H7 (cell line): ENCODE results near the gene THAP6. TPM values are rescaled to one million over a fixed set of nuclear protein-coding genes. Genes with fewer than 3 reads are reported as not detected.
"Not testable (repeated sequence)": the region's sequence is repeated elsewhere in the genome, so short reads cannot be mapped to it uniquely, and the experiment has no call there.

ENCODE experiments used
- DNase-seq: peaks from one replicate; pipeline ENCODE4 v3.0.0; 2012
- H3K27me3 ChIP-seq: 2 replicates; pipeline ENCODE4 v1.6.0; 2011; ENCODE audit warnings: mild to moderate bottlenecking, low read length; ENCODE audit not compliant: control insufficient read depth, insufficient read depth
- H3K36me3 ChIP-seq: replicated peaks from 2 replicates; pipeline ENCODE4 v1.5.1; 2011; ENCODE audit warnings: low read length; ENCODE audit not compliant: control insufficient read depth, insufficient read depth
- H3K4me3 ChIP-seq: 2 replicates; pipeline ENCODE4 v1.5.1; 2011; ENCODE audit warnings: low read depth, mild to moderate bottlenecking, control low read depth, low read length, moderate library complexity; ENCODE audit not compliant: insufficient read depth
- total RNA-seq: library from RNA; depleted of rRNA; stranded (reverse); fragments of >200 nt; shearing (Covaris generic); gene quantifications from 2 replicates; pipeline ENCODE4 v1.2.3, GENCODE V29; 2014

The THAP6 gene
- total RNA-seq, 1 experiment from 2014 or later, result 8.2 TPM

DNA sequence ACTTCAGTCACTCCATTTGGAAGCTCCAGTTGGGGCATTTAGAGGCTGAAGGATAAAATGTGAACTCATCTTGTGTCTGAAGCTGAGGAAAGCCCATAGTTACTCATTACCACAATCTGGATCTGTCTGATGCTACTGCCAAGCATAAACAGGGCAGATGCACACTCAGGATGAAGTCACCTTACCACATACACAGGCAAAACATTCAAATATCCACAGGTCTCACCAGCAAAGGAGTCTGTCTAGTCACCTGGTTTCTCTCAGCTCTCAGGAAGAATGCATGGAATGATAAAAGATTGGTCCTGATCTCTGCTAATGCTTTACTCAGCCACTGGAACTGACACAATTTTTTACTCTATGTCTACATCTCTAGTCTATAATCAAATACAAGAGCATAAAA, 28.6 kb downstream of the THAP6 start:
- H3K4me3 ChIP-seq, result no peak overlapping the region
- no peaks in the 10 kb centered on the region for H3K36me3 ChIP-seq
- H3K27me3 ChIP-seq, result no peaks in the 10 kb centered on the region
- no peak for DNase-seq

GRCh38 chr4:75544220-75544619, 29.9 kb downstream of the THAP6 start:
- H3K4me3 ChIP-seq, H3K36me3 ChIP-seq, H3K27me3 ChIP-seq, DNase-seq: not testable (repeated sequence)

DNA sequence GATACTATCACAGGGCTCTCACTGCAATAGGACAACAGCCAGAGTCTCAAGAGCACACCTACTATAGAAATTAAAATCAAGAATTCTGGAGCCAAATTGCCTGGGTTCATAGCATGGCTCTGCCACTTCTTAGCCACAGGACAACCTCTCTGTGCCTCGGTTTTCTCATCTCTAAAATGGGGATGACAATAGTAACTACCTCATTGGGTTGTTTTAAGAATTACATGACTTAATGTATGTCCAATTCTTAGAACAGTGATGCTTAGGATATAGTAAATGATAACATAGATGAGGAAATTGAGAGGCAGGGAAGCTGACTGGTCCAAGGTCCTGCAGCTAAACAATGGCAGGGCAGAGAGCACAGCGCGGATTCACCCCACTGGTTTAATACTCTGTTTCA, 30.6 kb downstream of the THAP6 start:
- no peak for DNase-seq
- Histone ChIP-seq H3K36me3 (no peaks in the 10 kb centered on the region), H3K27me3 (no peaks in the 10 kb centered on the region), H3K4me3 (no peak overlapping the region)

DNA sequence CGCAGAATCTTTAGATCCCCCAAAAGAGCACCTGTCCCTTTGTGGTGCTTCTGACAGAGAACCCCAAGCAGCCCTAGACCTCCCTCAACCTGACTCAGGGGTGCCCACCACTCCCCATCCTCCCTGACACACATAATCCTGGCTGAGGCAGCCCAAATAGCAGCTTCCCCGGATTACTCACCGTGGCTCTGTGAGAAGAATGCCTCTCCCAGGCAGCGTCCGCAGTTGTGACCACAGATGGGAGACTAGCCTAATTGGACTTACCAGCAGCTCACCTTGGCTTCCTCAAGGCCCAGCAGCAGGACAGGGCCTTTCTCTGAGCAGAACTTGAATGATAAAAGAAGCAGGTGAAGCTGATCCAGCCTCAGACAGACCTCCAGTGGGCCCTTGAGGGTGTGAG, 31.3 kb downstream of the THAP6 start:
- no peak for DNase-seq
- no peaks in the 10 kb centered on the region for H3K27me3 ChIP-seq

GRCh38 chr4:75547647-75548387, 33.5 kb downstream of the THAP6 start:
- Histone ChIP-seq H3K27me3 (no peaks in the 10 kb centered on the region), H3K4me3 (no peak overlapping the region), H3K36me3 (no peaks in the 10 kb centered on the region)
- no peak for DNase-seq

More for the DNA sequence above, 31.3 kb downstream of the THAP6 start:
- H3K36me3 ChIP-seq, result no peaks in the 10 kb centered on the region
- H3K4me3 ChIP-seq, result no peak overlapping the region

DNA sequence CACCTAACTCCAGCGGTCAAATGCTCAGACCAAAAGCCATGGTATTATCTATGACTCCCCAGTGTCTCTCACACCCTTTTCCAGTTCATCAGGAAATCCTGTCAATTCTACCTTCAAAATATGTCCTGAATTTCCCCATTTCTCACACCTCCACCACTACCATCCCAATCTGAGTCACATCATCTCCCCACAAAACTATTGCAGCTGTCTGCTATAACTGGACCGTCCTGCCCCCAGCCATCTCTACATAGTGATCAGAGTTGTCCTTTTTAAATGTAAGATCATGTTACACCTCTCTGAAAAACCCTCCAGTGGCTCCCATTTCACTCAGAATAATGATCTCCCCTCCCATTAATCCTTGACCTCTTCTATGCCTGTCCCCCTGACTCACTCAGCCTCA, 34.7 kb downstream of the THAP6 start:
- Histone ChIP-seq H3K36me3 (no peaks in the 10 kb centered on the region), H3K27me3 (no peaks in the 10 kb centered on the region), H3K4me3 (no peak overlapping the region)
- DNase-seq, result no peak

- no peaks in the 10 kb centered on the region for H3K36me3 ChIP-seq
- no peak for DNase-seq
- H3K27me3 ChIP-seq, result no peaks in the 10 kb centered on the region
- no peak overlapping the region for H3K4me3 ChIP-seq
Measured at GRCh38 chr4:75552452-75552851, 38.2 kb downstream of the THAP6 start.

DNA sequence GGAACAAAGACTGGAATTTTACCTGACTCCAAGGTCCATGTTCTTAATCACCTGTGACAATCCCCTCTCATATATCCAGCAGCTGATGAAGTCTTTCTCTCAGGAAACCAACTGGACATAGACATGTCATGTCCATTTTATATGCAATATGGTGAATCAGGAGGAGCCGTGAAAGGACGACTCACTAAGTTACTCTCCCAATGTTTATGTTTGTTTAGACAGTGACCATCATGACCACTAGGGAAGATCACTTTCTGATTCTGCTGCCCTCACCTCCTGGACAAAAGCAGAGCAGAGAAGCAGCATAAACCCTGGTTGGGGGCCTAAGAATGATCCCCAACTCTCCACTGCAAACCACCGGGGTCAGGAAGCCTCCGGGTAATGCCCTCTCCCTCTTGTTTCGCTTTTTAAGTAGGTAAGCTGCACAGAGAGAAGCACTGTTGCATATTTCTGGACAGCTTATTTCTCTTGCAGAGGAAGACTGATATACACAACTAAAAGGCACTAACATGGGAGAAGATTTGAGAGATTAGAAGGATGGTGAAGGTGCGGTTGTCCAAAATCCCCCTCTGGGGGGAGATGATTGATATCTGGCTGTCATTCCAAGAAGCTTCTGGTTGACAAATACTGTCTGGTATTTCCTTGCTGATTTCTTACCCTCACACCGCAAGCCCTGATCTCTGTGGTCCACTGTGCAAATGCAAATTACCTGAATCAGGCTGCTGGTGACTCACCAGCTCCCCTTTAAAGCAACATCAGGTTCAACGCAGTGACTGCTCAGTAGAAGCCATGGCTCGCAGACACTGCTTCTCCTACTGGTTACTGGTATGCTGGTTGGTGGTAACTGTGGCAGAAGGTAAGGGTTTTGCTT, 41.3 kb downstream of the THAP6 start, which contains the start of gene ODAPH:
Gene ODAPH, plus strand, starts transcription at position 773 of the 871 bp plus-strand sequence. Its CDS starts 17 bp downstream, at position 790.
- Histone ChIP-seq H3K36me3 (no peaks in the 10 kb centered on the region), H3K27me3 (no peaks in the 10 kb centered on the region), H3K4me3 (no peak within 1 kb of the TSS)
- peak; percentile 35 for DNase-seq

- H3K4me3 ChIP-seq, result no peak overlapping the region
- no peak for DNase-seq
- H3K36me3 ChIP-seq, result no peaks in the 10 kb centered on the region
- no peaks in the 10 kb centered on the region for H3K27me3 ChIP-seq
Measured at GRCh38 chr4:75557696-75558095, 43.4 kb downstream of the THAP6 start.

- no peaks in the 10 kb centered on the region for H3K27me3 ChIP-seq
- H3K36me3 ChIP-seq, result no peaks in the 10 kb centered on the region
- peak; percentile 54 for DNase-seq
- H3K4me3 ChIP-seq, result no peak overlapping the region
Measured at GRCh38 chr4:75561789-75562188, 47.5 kb downstream of the THAP6 start.

- H3K27me3 ChIP-seq, result no peaks in the 10 kb centered on the region
- H3K36me3 ChIP-seq, result no peaks in the 10 kb centered on the region
- H3K4me3 ChIP-seq, result no peak overlapping the region
- no peak for DNase-seq
Measured at GRCh38 chr4:75564023-75564422, 49.8 kb downstream of the THAP6 start.

- Histone ChIP-seq H3K4me3 (no peak overlapping the region), H3K27me3 (no peaks in the 10 kb centered on the region), H3K36me3 (no peaks in the 10 kb centered on the region)
- DNase-seq, result no peak
Measured at GRCh38 chr4:75565481-75565880, 51.2 kb downstream of the THAP6 start.

DNA sequence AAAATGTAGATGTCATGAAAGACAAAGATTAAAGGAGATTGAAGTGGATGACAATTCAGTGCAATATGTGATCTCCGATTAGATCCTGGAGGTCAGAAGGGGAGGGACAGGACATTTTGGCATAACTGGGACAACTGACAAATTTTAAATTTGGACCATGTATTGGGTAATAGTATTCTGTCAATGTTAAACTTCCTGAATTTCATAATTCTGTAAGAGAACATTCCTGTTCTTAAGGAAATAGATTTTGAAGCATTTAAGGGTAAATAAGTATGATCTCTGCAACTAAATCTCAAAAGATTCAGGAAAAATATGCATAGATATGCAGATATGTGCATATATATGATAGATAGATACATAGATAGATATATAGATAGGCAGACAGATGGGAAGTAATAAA, 52.6 kb downstream of the THAP6 start:
- Histone ChIP-seq H3K36me3 (no peaks in the 10 kb centered on the region), H3K27me3 (no peaks in the 10 kb centered on the region), H3K4me3 (no peak overlapping the region)
- DNase-seq, result no peak

- DNase-seq, result no peak
- Histone ChIP-seq H3K4me3 (no peak overlapping the region), H3K36me3 (no peaks in the 10 kb centered on the region), H3K27me3 (no peaks in the 10 kb centered on the region; the same call in 1 of the 2 replicates)
Measured at GRCh38 chr4:75567725-75568124, 53.5 kb downstream of the THAP6 start.
